GM19351 (cell line): ENCODE results near the gene RIPOR1.
"Not testable (repeated sequence)": the region's sequence is repeated elsewhere in the genome, so short reads cannot be mapped to it uniquely, and the experiment has no call there.

Experiments
- ATAC-seq: cut with Tn5 transposase; IDR thresholded peaks from one replicate; pipeline ENCODE4 v1.9.1; 2021; ENCODE audit warnings: mild to moderate bottlenecking, moderate library complexity; ENCODE audit not compliant: unreplicated experiment

The RIPOR1 gene, protein sequence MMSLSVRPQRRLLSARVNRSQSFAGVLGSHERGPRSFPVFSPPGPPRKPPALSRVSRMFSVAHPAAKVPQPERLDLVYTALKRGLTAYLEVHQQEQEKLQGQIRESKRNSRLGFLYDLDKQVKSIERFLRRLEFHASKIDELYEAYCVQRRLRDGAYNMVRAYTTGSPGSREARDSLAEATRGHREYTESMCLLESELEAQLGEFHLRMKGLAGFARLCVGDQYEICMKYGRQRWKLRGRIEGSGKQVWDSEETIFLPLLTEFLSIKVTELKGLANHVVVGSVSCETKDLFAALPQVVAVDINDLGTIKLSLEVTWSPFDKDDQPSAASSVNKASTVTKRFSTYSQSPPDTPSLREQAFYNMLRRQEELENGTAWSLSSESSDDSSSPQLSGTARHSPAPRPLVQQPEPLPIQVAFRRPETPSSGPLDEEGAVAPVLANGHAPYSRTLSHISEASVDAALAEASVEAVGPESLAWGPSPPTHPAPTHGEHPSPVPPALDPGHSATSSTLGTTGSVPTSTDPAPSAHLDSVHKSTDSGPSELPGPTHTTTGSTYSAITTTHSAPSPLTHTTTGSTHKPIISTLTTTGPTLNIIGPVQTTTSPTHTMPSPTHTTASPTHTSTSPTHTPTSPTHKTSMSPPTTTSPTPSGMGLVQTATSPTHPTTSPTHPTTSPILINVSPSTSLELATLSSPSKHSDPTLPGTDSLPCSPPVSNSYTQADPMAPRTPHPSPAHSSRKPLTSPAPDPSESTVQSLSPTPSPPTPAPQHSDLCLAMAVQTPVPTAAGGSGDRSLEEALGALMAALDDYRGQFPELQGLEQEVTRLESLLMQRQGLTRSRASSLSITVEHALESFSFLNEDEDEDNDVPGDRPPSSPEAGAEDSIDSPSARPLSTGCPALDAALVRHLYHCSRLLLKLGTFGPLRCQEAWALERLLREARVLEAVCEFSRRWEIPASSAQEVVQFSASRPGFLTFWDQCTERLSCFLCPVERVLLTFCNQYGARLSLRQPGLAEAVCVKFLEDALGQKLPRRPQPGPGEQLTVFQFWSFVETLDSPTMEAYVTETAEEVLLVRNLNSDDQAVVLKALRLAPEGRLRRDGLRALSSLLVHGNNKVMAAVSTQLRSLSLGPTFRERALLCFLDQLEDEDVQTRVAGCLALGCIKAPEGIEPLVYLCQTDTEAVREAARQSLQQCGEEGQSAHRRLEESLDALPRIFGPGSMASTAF

GRCh38 chr16:67528222-67528869 is at the start of gene RIPOR1:
Gene RIPOR1, plus strand, starts transcription at chr16:67528829. Its CDS starts 9,618 bp downstream, at chr16:67538447.
- ATAC-seq: peak; percentile 34

DNA sequence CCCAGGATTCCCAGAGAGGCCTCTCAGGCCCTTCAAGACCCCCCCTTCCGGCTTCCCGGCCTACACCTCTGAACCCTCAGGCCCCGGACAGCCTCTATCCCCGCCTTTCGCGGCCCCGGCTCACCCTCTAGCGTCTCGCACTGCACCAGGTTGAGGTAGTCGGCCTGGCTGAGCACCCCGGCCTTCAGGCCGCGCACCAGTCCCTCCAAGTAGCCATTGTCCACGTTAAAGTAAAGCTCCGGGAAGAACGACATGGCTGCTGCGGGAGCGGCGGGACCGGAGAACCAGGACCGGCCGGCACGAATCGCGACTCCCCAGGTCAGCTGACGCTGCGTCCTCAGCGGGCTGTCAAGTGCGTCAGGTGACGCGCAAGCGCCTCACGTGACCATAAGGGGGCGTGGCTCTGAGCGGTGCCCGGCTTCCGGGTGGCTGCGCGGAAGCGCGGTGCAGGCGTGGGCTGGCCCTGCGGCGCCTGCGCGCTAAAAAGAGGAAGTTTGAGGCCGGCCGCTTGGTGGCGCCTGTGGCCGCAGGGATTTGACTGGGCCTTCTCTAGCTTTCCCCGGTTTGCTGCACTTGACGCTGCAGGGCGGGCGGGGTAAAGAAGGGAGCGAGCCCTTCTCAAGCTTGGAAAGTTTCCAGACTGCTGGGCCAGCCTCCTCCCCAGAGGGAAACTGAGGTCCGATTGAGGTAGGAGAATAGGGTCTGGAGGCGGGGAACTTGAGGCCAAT is 47.6 kb upstream of the RIPOR1 start, which contains the start of gene ATP6V0D1:
Gene ATP6V0D1 (minus strand): TSS at position 325 of the 728 bp plus-strand sequence. CDS start 71 bp downstream, at position 254.
- ATAC-seq: peak; percentile 92

GRCh38 chr16:67481561-67482232 is 46.9 kb upstream of the RIPOR1 start:
- ATAC-seq: peak; percentile 4

DNA sequence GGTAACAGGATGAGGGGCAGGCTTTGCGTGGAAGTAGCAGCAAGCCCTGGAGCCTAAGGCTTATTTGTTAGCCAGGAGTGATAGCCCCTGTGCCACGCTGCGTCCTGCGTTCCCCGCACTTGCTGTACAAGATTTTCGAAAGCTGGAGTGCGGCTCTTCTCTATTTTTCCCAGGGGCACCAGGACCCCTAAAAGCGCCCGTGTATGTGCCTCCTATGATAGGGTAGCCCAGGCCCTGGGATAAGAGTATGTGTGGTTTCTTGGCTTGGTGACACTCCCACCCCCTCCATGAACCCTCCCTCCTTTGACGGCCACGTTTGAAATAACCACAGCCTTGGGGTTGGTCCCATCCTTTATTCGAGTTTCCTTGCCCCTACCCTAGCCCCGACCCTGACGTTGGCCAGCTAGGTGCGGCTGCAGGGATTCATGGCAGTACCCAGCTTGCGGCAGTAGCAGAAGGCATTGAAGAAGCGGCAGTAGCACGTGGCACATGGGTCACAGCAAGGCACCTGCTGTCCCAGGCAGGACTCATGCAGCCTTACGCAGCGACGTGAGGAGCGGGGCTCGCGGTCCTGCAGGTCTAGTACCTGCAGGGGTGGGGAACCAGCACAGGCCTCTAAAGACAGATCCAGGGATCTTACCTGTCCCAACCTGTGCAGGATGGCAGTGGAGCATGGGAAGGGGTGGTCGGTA is 46.2 kb upstream of the RIPOR1 start:
- ATAC-seq: no peak

- ATAC-seq: no peak
Observed at GRCh38 chr16:67483150-67483549, 45.5 kb upstream of the RIPOR1 start, which contains the start of gene AGRP. Gene AGRP, minus strand, starts transcription at chr16:67483547. Its CDS starts 149 bp downstream, at chr16:67483398.

DNA sequence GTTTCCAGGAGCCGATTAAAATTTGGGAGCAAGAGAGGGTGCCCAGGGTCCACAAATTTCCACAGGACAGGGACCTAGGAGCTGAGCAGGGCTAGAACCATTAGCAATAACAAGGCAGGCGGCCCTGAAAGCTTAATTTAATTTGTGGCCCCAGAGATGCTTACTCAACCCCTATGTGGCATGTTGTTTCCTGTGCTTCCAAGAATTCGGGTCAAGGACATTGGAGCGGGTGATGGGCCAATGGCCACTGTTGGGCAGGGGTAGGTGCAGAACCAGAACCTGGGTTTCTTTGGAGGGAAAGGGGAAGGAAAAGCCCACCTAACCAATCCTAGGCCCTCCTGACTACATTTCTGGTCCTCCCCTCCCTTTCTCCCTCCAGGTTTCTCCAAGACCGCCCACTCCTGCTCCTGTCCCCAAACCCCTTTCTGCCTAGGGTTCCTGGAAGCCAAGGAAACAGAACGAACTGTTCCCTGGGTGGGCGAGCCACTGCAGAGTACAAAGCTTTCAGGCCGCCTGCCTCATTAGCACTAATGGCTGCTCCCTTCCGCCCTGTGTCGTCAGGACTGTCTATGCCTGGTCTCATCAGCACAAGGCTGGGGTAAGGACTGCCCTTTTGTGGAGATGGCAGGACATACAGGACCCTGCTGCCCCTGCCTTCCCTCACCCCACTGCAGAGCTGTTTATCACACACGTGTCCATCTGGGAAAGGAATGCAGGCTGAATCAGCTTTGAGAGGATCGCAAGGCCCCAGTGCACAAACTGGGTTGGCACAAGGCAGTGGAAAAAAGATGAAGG is 44.7 kb upstream of the RIPOR1 start:
- ATAC-seq: no peak

DNA sequence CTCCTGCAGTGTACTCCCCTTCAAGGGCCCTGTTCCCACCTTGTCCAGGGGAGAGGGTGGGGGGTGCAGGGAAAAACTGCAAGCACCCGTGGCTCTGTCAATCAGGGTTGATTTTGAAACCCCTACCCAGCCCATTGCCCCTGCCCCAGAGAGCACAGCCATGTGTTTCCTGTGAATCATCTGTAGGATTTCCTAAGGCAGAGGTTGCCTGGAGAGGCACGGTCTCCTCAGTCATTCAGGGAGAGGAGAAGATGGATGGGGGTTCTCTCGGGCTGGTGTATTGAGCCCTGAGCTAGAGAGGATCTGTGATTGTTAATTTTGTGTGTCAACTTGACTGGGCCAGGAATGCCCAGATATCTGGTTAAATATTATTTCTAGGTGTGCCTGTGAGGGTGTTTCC is 41.8 kb upstream of the RIPOR1 start:
- no peak for ATAC-seq

DNA sequence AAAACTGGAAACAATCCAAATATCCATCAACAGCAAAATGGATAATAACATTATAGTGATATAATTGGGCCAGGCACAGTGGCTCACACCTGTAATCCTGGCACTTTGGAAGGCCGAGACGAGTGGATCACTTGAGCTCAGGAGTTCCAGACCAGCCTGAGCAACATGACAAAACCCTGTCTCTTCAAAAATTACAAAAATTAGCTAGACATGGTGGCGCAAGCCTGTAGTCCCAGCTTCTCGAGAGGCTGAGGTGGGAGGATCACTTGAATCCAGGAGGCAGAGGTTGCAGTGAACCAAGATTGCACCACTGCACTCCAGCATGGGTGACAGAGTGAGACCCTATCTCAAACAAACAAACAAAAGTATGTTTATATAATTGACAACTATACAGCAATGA is 41.1 kb upstream of the RIPOR1 start:
- not testable (repeated sequence) for ATAC-seq

DNA sequence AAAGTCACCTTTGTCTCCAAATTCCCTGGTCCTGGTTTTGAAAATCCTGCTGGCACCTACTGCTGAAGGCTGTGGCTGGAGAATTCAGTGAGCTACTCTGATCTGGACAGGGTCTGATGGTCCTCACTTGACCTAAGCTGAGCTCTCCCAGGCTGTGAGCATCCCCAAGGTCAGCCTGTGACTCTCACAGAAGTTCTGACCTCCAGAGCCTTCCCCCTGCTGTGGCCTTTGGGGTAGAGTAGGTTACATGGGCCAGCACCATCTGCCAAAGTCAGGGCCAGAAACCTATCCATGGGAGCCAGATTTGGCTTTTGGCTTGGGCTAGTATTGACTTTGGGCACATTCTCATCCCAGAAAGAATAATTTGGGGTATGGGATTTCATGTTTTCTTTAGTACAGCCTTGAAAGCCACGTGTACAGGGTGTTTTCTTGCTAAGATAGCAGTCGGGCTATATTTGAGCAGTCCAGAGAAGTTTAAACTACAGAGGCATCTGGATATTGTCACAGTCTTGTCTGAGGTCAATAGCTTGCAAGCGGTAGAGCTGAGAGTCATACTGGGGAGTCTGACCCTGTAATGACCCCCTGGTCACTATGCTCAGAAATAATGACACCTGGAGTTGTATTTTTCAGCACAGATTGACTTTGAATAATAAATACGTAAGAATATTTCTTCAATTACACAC is 39.1 kb upstream of the RIPOR1 start:
- ATAC-seq: no peak

GRCh38 chr16:67490335-67491096 is 38.1 kb upstream of the RIPOR1 start:
- no peak for ATAC-seq

DNA sequence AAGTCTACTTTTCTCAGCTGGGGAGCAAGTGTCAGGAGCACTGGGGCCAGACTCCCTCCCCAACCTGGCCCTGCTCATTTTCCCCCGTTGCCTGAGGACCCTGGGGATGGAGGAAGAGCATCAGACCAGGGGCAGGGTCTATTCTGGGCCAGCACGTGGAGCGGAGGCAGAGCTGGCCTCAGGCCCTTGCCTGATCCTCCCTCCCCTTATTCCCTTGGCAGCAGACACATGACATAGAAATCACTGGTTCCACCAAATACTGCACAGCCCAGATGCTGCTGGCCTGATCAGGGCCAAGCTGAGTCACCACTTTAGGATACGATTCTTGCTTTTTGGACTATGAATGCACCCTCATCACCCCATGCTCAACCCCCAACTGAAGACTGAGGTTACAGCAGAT is 29.5 kb upstream of the RIPOR1 start:
- no peak for ATAC-seq

- peak; percentile 68 for ATAC-seq
Observed at GRCh38 chr16:67504031-67505021, 24.3 kb upstream of the RIPOR1 start.

DNA sequence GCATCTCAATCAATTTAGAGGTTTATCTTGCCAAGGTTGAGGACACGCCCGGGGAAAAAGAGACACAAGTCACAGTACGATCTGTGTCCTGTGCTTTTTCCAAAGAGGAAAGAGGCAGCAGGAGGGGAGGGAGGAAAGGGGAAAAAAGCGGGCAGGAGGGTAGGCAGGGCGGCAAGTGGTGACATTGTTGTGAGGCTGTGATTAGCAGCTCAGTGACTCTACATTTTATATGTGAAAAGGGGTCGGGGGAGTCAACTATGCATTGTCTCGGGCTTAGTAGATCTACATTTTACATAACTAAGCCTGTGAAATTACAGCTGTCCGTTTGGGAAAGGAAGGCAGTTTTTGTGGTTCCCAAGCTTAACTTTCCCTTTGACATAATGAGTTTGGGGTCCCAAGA is 22.2 kb upstream of the RIPOR1 start:
- ATAC-seq: no peak

DNA sequence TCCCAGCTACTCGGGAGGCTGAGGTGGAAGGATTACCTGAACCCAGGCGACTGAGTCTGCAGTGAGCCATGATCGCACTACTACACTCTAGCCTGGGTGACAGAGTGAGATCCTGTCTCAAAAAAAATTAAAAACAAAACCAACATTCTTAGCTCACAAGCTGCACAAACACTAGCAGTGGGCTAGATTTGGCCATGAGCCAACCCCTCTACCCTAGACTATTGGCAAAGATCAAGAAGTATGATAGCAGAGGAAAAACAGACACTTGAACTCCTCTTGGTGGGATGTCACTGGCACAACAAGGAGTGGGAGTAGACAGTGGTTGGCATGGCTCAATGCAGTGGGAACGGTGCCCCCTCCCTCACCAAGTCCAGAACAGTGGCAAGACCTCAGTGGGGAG is 19.6 kb upstream of the RIPOR1 start:
- no peak for ATAC-seq

DNA sequence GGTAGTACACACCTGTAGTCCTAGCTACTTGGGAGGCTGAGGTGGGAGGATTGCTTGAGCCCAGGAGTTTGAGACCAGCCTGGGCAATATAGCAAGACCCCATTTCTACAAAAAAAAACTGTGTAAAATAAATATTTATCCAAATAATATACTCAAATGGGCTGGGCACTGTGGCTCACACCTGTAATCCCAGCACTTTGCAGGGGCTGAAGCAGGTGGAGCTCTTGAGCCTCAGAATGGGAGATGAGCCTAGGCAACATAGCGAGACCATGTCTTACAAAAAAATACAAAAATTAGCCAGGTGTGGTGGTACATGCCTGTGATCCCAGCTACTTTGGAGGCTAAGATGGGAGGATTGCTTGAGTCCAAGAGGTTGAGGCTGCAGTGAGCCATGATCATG is 14.7 kb upstream of the RIPOR1 start:
- not testable (repeated sequence) for ATAC-seq
